Ovary (tissue), 3 donors: ENCODE results near the gene DDX18.

Source experiments
- CTCF ChIP-seq, 3 donors: fragments of 450-650 bp in 2 of 3; fragments of 200-600 bp in 1 of 3; IDR thresholded peaks; one replicate each; pipeline versions ENCODE4 v1.5.1 to v1.8.0; 2016 to 2022; ENCODE audit warnings: antibody characterized with exemption in 3 of 3, mild to moderate bottlenecking in 1 of 3
- POLR2A ChIP-seq: fragments of 450-650 bp; IDR thresholded peaks from one replicate; pipeline ENCODE4 v1.6.1; 2017; ENCODE audit warnings: antibody characterized with exemption, mild to moderate bottlenecking, moderate library complexity
- donor health status: DM: no; HTN: no; CAD: no.

GRCh38 chr2:117859532-117859911, 45.0 kb downstream of the DDX18 start:
- TF ChIP-seq CTCF (IDR thresholded peaks at IDR 0.05) = no peak
- TF ChIP-seq POLR2A = no peak
